Fibroblast of lung (primary cell): ENCODE data around the gene RAB8A.

Experiments used
- EZH2 ChIP-seq: IDR thresholded peaks from 2 replicates; pipeline ENCODE4 v1.5.1; 2012; ENCODE audit warnings: low read length, control low read depth, mild to moderate bottlenecking; ENCODE audit errors: missing control alignments
- TF ChIP-seq, protein P1 (sequence below), 2 donors: IDR thresholded peaks in 1 of 2; conservative IDR thresholded peaks in 1 of 2; 1 replicate in 1 of 2; 2 replicates in 1 of 2; pipeline ENCODE4 v1.5.1; 2011 to 2012; ENCODE audit warnings: low read length in 2 of 2, control low read depth in 1 of 2, inconsistent platforms in 1 of 2, low read depth in 1 of 2, mild to moderate bottlenecking in 1 of 2

DNA sequence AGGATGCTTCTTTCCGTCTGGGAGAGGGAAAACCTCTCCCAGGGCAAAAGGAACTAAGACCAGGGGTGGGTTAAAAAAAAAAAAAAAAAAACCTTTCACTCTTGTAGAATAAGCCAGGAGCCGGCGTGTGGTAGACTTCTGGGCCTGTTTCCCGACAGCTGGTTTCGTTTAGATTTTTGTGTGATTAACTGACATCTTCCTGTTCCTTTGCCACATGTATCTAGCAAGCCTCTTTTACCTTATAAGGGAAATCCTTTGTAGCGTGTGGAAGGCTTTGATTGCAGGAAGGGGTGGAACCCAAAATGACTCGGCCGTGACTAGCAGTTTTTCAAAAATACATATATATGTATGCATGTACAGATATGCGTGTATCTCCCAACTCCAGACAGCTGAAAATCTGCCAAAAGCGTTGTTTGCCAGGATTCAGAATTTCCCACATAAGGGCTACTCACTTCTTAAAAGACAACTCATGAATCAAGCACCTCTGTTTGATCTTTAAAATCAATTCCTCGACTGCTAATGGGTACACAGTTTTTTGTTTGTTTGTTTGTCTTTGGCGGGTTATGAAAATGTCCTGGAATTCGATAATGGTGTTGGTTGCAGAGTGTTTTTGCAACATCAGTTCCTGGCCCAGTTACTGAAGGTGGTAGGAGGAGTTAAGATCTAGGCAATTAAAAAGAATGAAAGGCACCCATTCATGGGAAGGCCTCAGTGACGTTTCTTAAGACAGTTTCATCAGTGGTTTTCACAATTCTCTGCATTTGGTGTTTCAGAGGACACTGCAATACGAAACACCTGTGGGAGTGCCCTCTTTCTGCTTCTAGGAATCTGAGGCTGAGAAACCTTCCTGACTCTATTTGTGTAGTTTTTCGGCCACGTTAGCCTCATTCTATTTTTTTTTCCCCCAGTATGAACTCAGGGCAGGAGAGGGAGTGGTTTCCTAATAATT is 32.7 kb upstream of the RAB8A start:
- no peak for TF ChIP-seq EZH2
- TF ChIP-seq, protein P1, sequence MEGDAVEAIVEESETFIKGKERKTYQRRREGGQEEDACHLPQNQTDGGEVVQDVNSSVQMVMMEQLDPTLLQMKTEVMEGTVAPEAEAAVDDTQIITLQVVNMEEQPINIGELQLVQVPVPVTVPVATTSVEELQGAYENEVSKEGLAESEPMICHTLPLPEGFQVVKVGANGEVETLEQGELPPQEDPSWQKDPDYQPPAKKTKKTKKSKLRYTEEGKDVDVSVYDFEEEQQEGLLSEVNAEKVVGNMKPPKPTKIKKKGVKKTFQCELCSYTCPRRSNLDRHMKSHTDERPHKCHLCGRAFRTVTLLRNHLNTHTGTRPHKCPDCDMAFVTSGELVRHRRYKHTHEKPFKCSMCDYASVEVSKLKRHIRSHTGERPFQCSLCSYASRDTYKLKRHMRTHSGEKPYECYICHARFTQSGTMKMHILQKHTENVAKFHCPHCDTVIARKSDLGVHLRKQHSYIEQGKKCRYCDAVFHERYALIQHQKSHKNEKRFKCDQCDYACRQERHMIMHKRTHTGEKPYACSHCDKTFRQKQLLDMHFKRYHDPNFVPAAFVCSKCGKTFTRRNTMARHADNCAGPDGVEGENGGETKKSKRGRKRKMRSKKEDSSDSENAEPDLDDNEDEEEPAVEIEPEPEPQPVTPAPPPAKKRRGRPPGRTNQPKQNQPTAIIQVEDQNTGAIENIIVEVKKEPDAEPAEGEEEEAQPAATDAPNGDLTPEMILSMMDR (conservative IDR thresholded peaks at IDR 0.05 in 1 of 2, IDR thresholded peaks at IDR 0.05 in 1 of 2; ENCODE audit: low read depth in 1 of 2, low read length in 2 of 2): no peak
